Neutrophil (primary cell): ENCODE measurements around the gene PHYH.

Experiments used
- H3K27ac ChIP-seq: fragments of 200-600 bp; sonication (generic); 2 replicates; pipeline ENCODE4 v1.5.1; 2016; ENCODE audit warnings: mild to moderate bottlenecking, moderate library complexity
- H3K27me3 ChIP-seq: fragments of 200-600 bp; sonication (generic); 2 replicates; pipeline ENCODE4 v1.6.0; 2016; ENCODE audit warnings: mild to moderate bottlenecking
- H3K36me3 ChIP-seq: fragments of 200-600 bp; sonication (generic); 2 replicates; pipeline ENCODE4 v1.5.1; 2017
- H3K4me1 ChIP-seq, 2 experiments: fragments of 200-600 bp in 1 of 2; sonication (generic) in 1 of 2; 1 replicate in 1 of 2; 2 replicates in 1 of 2; pipeline versions ENCODE4 v1.5.1 to v1.6.1; 2013 to 2016; ENCODE audit warnings: low read depth in 1 of 2, low read length in 1 of 2, mild to moderate bottlenecking in 1 of 2, moderate library complexity in 1 of 2; ENCODE audit not compliant: control insufficient read depth in 1 of 2, insufficient read depth in 1 of 2
- H3K4me3 ChIP-seq, 2 experiments: fragments of 200-600 bp in 1 of 2; sonication (generic) in 1 of 2; 1 replicate in 1 of 2; 2 replicates in 1 of 2; pipeline ENCODE4 v1.5.1; 2013 to 2016; ENCODE audit warnings: low read depth in 1 of 2, low read length in 1 of 2, mild to moderate bottlenecking in 1 of 2, moderate library complexity in 1 of 2
- H3K9me3 ChIP-seq: fragments of 200-600 bp; sonication (generic); 2 replicates; pipeline ENCODE4 v1.5.1; 2016
- CTCF ChIP-seq: fragments of 200-600 bp; sonication (generic); IDR thresholded peaks from 2 replicates; pipeline ENCODE4 v1.5.1; 2016; ENCODE audit warnings: antibody characterized with exemption

PHYH gene

GRCh38 chr10:13346283-13347042 lies 46.6 kb upstream of the PHYH start:
- Histone ChIP-seq H3K27me3 (peaks cover 31% of the 10 kb centered on the region), H3K36me3 (no peaks in the 10 kb centered on the region), H3K27ac (no peak overlapping the region), H3K4me1 (peaks cover 25 to 29% of the 10 kb centered on the region in 2 experiments), H3K4me3 (peak overlapping the region; percentile 55 to 63), H3K9me3 (no peaks in the 10 kb centered on the region)
- TF ChIP-seq CTCF: no peak

- Histone ChIP-seq H3K4me1 (no peaks in the 10 kb centered on the region), H3K27me3 (no peaks in the 10 kb centered on the region), H3K4me3 (no peak overlapping the region), H3K9me3 (no peaks in the 10 kb centered on the region), H3K36me3 (peaks cover 17% of the 10 kb centered on the region), H3K27ac (no peak overlapping the region)
- no peak for TF ChIP-seq CTCF
Observed at GRCh38 chr10:13340626-13341376, 40.9 kb upstream of the PHYH start.

GRCh38 chr10:13340068-13340467 lies 40.2 kb upstream of the PHYH start:
- H3K4me3 ChIP-seq: no peak overlapping the region
- H3K27me3 ChIP-seq: no peaks in the 10 kb centered on the region
- no peak for TF ChIP-seq CTCF
- H3K36me3 ChIP-seq: peaks cover 21% of the 10 kb centered on the region
- no peaks in the 10 kb centered on the region for H3K4me1 ChIP-seq
- no peak overlapping the region for H3K27ac ChIP-seq
- no peaks in the 10 kb centered on the region for H3K9me3 ChIP-seq

GRCh38 chr10:13338390-13339110 lies 38.7 kb upstream of the PHYH start:
- Histone ChIP-seq H3K9me3 (no peaks in the 10 kb centered on the region), H3K36me3 (peaks cover 34% of the 10 kb centered on the region), H3K4me3 (no peak overlapping the region), H3K27me3 (no peaks in the 10 kb centered on the region), H3K27ac (no peak overlapping the region), H3K4me1 (no peaks in the 10 kb centered on the region)
- TF ChIP-seq CTCF: no peak

GRCh38 chr10:13337827-13338196 lies 37.9 kb upstream of the PHYH start:
- Histone ChIP-seq H3K36me3 (peaks cover 41% of the 10 kb centered on the region), H3K4me1 (no peaks in the 10 kb centered on the region), H3K27me3 (no peaks in the 10 kb centered on the region), H3K4me3 (no peak overlapping the region), H3K9me3 (no peaks in the 10 kb centered on the region), H3K27ac (no peak overlapping the region)
- TF ChIP-seq CTCF: no peak
